Endodermal cell (in vitro differentiated cells): ENCODE data around the gene PPIL6. TPM values are rescaled to one million over a fixed set of nuclear protein-coding genes. Genes with fewer than 3 reads are reported as not detected.

Experiments used
- DNase-seq: peaks from one replicate; pipeline ENCODE4 v3.0.0-alpha.2; 2017
- H3K27ac ChIP-seq: 2 replicates; pipeline ENCODE4 v1.5.1; 2013; ENCODE audit warnings: mild to moderate bottlenecking, low read depth, low read length, moderate library complexity
- H3K27me3 ChIP-seq: 2 replicates; pipeline ENCODE4 v1.6.1; 2013; ENCODE audit warnings: mild to moderate bottlenecking, low read length, moderate library complexity; ENCODE audit not compliant: insufficient read depth, control insufficient read depth, poor library complexity, severe bottlenecking
- H3K36me3 ChIP-seq: 2 replicates; pipeline ENCODE4 v1.7.0; 2013; ENCODE audit warnings: mild to moderate bottlenecking, low read length, moderate library complexity; ENCODE audit not compliant: control insufficient read depth, insufficient read depth
- H3K4me1 ChIP-seq: one replicate; pipeline ENCODE4 v1.7.0; 2013; ENCODE audit warnings: low read length; ENCODE audit not compliant: control insufficient read depth, insufficient read depth
- H3K4me3 ChIP-seq: 2 replicates; pipeline ENCODE4 v1.5.1; 2013; ENCODE audit warnings: mild to moderate bottlenecking, low read length, moderate library complexity
- H3K9ac ChIP-seq: 2 replicates; pipeline ENCODE4 v1.6.1; 2013; ENCODE audit warnings: mild to moderate bottlenecking, low read length, moderate library complexity; ENCODE audit not compliant: poor library complexity, severe bottlenecking; ENCODE audit errors: extremely low read depth
- H3K9me3 ChIP-seq: 2 replicates; pipeline ENCODE4 v1.6.1; 2013; ENCODE audit warnings: mild to moderate bottlenecking, low read length, moderate library complexity; ENCODE audit not compliant: control insufficient read depth
- H3K27ac Mint-ChIP-seq: 2 replicates; pipeline ENCODE4 v1.8.0; 2020; ENCODE audit warnings: mixed read lengths
- H3K27me3 Mint-ChIP-seq: 2 replicates; pipeline ENCODE4 v1.8.0; 2021; ENCODE audit warnings: mild to moderate bottlenecking, mixed read lengths; ENCODE audit not compliant: insufficient read depth
- H3K36me3 Mint-ChIP-seq: 2 replicates; pipeline ENCODE4 v1.8.0; 2020; ENCODE audit warnings: low read depth, mixed read lengths
- H3K4me1 Mint-ChIP-seq: 2 replicates; pipeline ENCODE4 v1.8.0; 2020; ENCODE audit warnings: mixed read lengths
- H3K4me3 Mint-ChIP-seq: 2 replicates; pipeline ENCODE4 v1.8.0; 2020; ENCODE audit warnings: mild to moderate bottlenecking, moderate library complexity, mixed read lengths
- H3K9me3 Mint-ChIP-seq: 2 replicates; pipeline ENCODE4 v1.8.0; 2020; ENCODE audit warnings: mild to moderate bottlenecking, mixed read lengths
- CTCF ChIP-seq: fragments of 200-600 bp; sonication (generic); conservative IDR thresholded peaks from 2 replicates; pipeline ENCODE4 v1.5.0; 2021; ENCODE audit warnings: antibody characterized with exemption, mild to moderate bottlenecking
- WGBS, 2 experiments: methylation state at CpG; one replicate each; pipeline versions ENCODE4 v1.1.5 to v1.1.7; 2013; ENCODE audit warnings: missing lambda C conversion rate in 2 of 2, mixed read lengths in 1 of 2; ENCODE audit not compliant: insufficient coverage in 1 of 2, insufficient read length in 1 of 2; 5-methylcytosine and 5-hydroxymethylcytosine counted together
- total RNA-seq, 2 donors: library from RNA; stranded (reverse); fragmentation: NEBNext Ultra II Directional in 1 of 2; extraction: Animal tissue kit (Norgen Biotek cat#: 25700) in 1 of 2; gene quantifications; 2 replicates in 1 of 2; 3 replicates in 1 of 2; pipeline ENCODE4 v1.2.1, GENCODE V29; 2021

Gene PPIL6
- total RNA-seq, 2 donors from 2014 or later: 2.2 to 2.9 TPM

GRCh38 chr6:109482905-109483734 lies 42.7 kb upstream of the PPIL6 start, which contains the start of gene ZBTB24:
Gene ZBTB24 (minus strand): TSS chr6:109483219. CDS start chr6:109482026, 1,193 bp downstream.
- no peaks in the 10 kb centered on the region for H3K9me3 Mint-ChIP-seq
- Histone ChIP-seq H3K4me3 (peak within 1 kb of the TSS; percentile 93), H3K27me3 (peaks cover 17% of the 10 kb centered on the region), H3K9me3 (peaks cover 12% of the 10 kb centered on the region), H3K36me3 (peaks cover 28% of the 10 kb centered on the region), H3K4me1 (no peaks in the 10 kb centered on the region), H3K27ac (no peak within 1 kb of the TSS), H3K9ac (peak within 1 kb of the TSS; percentile 63)
- peaks cover 25% of the 10 kb centered on the region for H3K4me1 Mint-ChIP-seq
- no peak for TF ChIP-seq CTCF
- peak within 1 kb of the TSS; percentile 80 for H3K4me3 Mint-ChIP-seq
- peaks cover 14% of the 10 kb centered on the region for H3K27me3 Mint-ChIP-seq
- WGBS, 2 experiments: 0% methylated on average over 5 to 84 of the region's 97 CpGs
- H3K27ac Mint-ChIP-seq: peak within 1 kb of the TSS; percentile 90
- DNase-seq: peak; percentile 99
- H3K36me3 Mint-ChIP-seq: peaks cover 24% of the 10 kb centered on the region

GRCh38 chr6:109480993-109481480 lies 40.6 kb upstream of the PPIL6 start:
- H3K4me1 Mint-ChIP-seq: peaks cover 36% of the 10 kb centered on the region
- H3K4me1 ChIP-seq: no peaks in the 10 kb centered on the region
- TF ChIP-seq CTCF: no peak

GRCh38 chr6:109478841-109479624 lies 38.6 kb upstream of the PPIL6 start:
- Mint-ChIP-seq H3K4me3 (peak overlapping the region; percentile 42), H3K27ac (peak overlapping the region; percentile 92), H3K9me3 (no peaks in the 10 kb centered on the region), H3K27me3 (peaks cover 3% of the 10 kb centered on the region), H3K36me3 (peaks cover 48% of the 10 kb centered on the region), H3K4me1 (peaks cover 39% of the 10 kb centered on the region)
- peaks cover 5% of the 10 kb centered on the region for H3K27me3 ChIP-seq
- H3K36me3 ChIP-seq: peaks cover 66% of the 10 kb centered on the region
- H3K27ac ChIP-seq: no peak overlapping the region
- WGBS, 2 experiments: 82 to 96% methylated on average over 5 of the region's 5 CpGs
- DNase-seq: no peak
- no peak for TF ChIP-seq CTCF
- H3K9me3 ChIP-seq: peaks cover 14% of the 10 kb centered on the region
- H3K9ac ChIP-seq: no peak overlapping the region
- H3K4me3 ChIP-seq: peak overlapping the region; percentile 58
- H3K4me1 ChIP-seq: no peaks in the 10 kb centered on the region

More at GRCh38 chr6:109480993-109481480, 40.6 kb upstream of the PPIL6 start:
- Mint-ChIP-seq H3K27ac (no peak overlapping the region), H3K9me3 (no peaks in the 10 kb centered on the region), H3K36me3 (peaks cover 33% of the 10 kb centered on the region), H3K27me3 (peaks cover 14% of the 10 kb centered on the region), H3K4me3 (peak overlapping the region; percentile 80)
- Histone ChIP-seq H3K27me3 (peaks cover 17% of the 10 kb centered on the region), H3K27ac (no peak overlapping the region), H3K9me3 (peaks cover 14% of the 10 kb centered on the region), H3K4me3 (peak overlapping the region; percentile 93), H3K36me3 (peaks cover 49% of the 10 kb centered on the region), H3K9ac (no peak overlapping the region)
- WGBS, 2 experiments: 96 to 98% methylated on average over 7 of the region's 7 CpGs
- no peak for DNase-seq
